Activated naive CD4-positive, alpha-beta T cell (primary cell): ENCODE results near the gene GIT1.

ENCODE experiments used
- DNase-seq, 4 experiments: peaks; one replicate each; lab custom pipeline; 2025; lab: John Stamatoyannopoulos, UW

The GIT1 gene

GRCh38 chr17:29589524-29590410 is at the start of gene GIT1:
GIT1 (minus strand) TSS chr17:29589648; CDS start chr17:29589378, 270 bp downstream.
- peak; percentile 30 to 86 (median 62) for DNase-seq

- no peak for DNase-seq
Measured at GRCh38 chr17:29633886-29634285, 44.4 kb upstream of the GIT1 start.

GRCh38 chr17:29630630-29631193 is 41.3 kb upstream of the GIT1 start:
- DNase-seq = no peak

- no peak for DNase-seq
Measured at GRCh38 chr17:29629839-29630238, 40.4 kb upstream of the GIT1 start.

DNA sequence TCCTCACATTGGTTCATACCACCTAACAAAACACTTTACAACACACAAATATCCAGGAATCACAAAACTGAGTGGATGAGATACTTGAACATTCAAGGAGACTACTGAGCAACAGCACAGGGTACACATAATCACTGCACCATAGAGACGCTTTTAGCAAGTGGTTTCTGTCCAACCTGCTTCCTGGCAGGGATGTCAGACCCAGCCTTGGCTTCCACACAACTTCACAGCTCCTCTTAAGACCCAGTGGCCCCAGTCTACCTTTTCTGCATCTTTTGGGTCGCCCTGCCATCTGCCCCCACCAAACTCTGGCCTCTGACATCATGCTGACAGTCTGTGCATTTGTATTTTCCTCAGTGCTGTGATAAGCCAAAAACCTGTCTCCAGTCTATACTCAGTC is 39.2 kb upstream of the GIT1 start:
- DNase-seq = no peak

DNA sequence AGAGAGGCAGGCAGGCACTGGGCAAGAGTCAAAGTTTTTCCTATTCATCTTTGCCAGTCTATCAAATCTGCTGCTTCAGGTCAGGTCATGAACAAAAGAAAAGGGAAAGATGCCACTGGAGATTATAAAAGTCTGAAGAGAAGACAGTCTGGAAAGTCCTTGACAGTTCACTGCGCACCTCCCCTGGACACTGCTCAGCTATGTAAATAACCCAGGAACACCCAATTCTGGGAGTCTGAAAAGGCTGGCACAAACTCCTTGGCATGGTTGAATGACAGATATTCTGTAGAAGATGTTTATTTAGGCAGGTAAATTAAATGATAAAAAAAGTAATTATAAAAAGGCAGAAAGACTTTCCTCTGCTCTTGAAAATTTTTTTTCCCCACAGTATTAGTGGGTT is 38.5 kb upstream of the GIT1 start:
- DNase-seq = no peak

GRCh38 chr17:29625037-29625750 is 35.7 kb upstream of the GIT1 start:
- DNase-seq = no peak

GRCh38 chr17:29624586-29624985 is 35.1 kb upstream of the GIT1 start:
- DNase-seq = no peak

DNA sequence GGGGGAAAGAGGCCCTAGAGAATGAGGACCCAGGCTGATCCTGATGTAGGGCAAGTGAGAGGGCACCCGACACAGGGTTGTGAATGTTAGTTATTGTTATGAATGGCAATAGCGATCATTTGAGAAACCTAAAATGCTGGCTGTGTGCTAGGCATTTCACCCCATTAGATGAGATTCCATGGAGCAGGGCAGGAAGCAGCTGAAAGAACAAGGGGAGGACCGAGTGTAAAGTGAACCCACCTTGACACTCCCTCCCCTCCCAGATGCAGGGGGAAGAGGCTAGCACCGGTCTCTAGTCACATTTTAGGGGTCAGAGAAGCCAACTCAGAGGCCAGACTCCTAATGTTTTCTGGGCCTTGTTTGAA is 33.8 kb upstream of the GIT1 start:
- no peak for DNase-seq

DNA sequence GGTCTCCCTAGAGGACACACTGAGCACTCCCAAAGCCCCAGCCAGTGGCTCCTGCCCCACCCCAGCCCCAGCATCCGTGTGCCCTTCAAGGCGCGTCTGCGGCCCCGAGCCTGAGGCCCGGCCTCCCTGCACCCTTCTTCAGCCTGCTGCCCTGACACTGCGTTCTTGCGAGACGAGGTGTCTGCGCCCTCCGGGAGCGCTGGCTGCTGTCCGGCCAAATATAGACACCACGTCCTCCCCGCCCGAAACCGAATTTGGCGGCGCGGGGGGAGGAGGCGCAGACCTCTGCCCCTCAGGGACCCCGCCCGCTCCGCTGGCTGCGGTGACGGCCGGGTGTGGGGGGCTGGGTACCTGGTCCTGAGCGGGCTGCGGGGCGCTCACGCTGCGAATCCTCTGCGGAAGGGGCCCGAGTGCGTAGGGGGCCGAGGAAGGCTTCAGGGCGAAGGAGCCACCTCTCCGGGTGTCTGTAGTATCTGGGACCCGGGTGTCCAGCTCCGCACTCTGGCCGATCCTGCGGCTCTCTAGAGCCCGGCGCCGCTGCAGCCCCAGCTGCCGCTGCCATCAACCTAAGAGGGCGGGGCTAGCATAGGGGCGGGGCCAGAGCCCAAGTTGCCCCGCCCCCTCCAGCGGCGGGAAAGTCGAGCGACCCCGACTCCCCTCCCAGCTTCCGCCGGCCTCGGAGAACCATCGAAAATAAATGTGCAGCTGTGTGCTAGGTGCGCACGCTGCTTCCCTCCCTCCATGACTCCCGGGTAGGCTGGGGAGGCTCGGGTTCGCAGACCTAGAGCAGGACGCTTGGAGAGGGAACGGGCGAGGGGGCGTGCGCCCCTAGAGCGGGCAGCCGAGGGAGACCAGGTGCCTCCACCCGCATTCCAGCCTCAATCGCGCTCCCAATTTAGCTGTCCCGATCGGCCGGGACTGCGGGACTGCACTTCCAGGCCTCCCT is 33.2 kb upstream of the GIT1 start, which contains the start of gene CORO6:
Gene CORO6, minus strand, starts transcription at position 576 of the 946 bp plus-strand sequence. CDS start 1,491 bp downstream, outside the sequence.
- DNase-seq = peak in 3 of 4 experiments; percentile 40 to 68 (median 42)

GRCh38 chr17:29621751-29622194 is 32.3 kb upstream of the GIT1 start:
- no peak for DNase-seq

GRCh38 chr17:29620779-29621500 is 31.5 kb upstream of the GIT1 start:
- no peak for DNase-seq

DNA sequence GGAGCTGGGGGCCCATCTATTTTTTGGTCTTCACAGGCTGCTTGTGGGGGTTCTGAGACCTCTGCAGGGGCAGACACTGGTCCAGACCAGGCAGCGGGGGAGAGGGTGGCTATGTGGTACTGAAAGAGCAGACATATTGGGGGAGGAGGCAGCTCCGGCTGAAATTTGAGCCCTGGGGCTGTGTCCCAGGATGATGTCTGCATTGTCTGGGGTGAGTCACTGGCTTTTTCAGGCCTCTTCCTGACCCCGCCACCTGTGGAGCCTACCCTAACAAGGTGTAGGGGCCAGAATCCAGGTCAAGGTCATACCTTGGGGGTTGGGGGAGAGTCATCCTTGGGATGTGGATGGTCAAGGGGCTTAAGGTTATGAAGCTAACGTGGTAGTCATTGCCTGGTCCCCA is 30.8 kb upstream of the GIT1 start:
- no peak for DNase-seq

GRCh38 chr17:29619251-29619650 is 29.8 kb upstream of the GIT1 start:
- no peak for DNase-seq

- DNase-seq = no peak
Measured at GRCh38 chr17:29618272-29619065, 29.0 kb upstream of the GIT1 start.

DNA sequence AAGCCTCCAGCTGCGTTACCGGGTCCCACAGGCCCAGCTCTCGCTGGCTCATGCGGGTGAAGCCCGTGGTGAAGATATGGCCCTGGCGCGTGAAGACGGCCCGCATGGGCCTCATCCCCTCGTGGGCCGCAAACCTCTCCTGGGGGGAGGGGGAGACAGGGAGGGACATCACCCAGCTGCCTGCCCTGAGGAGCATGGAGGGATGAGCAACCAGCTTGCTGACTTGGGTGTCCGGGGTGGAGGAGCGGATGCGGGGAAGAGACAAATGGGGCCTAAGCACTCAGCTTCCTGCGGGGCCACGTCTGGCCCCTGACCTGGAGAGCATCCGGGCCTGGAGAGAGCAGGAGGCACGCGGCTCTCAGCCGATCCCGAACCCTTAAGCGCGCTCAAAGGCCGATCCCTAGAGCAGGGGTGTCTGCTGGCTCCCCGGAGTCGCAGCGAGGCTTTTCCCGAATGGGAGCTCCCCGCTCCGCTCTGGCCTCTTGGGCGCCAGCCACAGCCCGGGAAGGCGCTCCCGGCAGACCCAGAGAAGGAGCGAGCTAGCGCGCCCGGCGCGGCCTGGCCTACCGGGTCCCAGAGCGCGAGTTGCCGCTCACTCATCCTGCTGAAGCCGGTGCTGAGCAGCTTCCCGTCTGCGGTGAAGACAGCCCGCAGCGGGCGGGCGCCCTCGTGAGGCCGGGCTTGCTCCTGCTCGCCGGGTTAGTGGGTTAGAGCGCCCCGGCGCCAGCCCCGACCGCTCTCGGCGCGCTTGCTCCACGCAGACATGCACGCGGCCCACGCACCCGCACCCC is 28.2 kb upstream of the GIT1 start:
- DNase-seq = peak; percentile 72 to 83 (median 74)

DNA sequence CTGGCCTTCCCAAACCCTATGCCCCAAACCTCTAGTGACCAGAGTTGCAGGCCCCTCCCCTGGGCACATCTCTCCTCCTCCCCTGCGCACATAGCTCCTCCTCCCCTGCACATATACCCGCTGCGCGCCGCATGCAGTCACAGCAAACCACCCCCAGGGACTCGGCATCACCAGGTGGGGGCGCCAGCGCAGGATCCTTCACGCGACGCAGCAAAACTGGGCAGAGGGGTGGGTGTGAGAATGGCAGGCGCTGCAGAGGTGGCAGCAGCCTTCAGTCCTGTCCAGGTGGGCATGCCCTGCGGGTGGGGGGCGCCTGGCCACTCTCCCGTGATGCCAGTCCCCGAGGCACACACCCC is 27.7 kb upstream of the GIT1 start:
- peak; percentile 70 to 84 (median 80) for DNase-seq

GRCh38 chr17:29616300-29617048 is 27.0 kb upstream of the GIT1 start:
- DNase-seq = no peak
